ENCODE measurements around the gene CXorf38.
A peak's percentile ranks its signal among the peaks of the same experiment; 100 is the strongest.

The CXorf38 gene

GRCh38 chrX:40647307-40648197 lies at the start of gene CXorf38:
Gene CXorf38 (minus strand): TSS chrX:40647561. CDS start chrX:40647520, 41 bp downstream.
- DNase-seq: peak; percentile 93

GRCh38 chrX:40694802-40695201 lies 47.4 kb upstream of the CXorf38 start:
- no peak for DNase-seq

GRCh38 chrX:40688929-40689328 lies 41.6 kb upstream of the CXorf38 start:
- DNase-seq: no peak

GRCh38 chrX:40687169-40687568 lies 39.8 kb upstream of the CXorf38 start:
- no peak for DNase-seq

GRCh38 chrX:40685362-40685918 lies 38.1 kb upstream of the CXorf38 start:
- no peak for DNase-seq

- no peak for DNase-seq
These were observed 36.7 kb upstream of the CXorf38 start for GRCh38 chrX:40684092-40684491.

GRCh38 chrX:40683245-40683644 lies 35.9 kb upstream of the CXorf38 start:
- no peak for DNase-seq

- no peak for DNase-seq
These were observed 23.8 kb upstream of the CXorf38 start for GRCh38 chrX:40671126-40671525.

- DNase-seq: no peak
These were observed 16.7 kb upstream of the CXorf38 start for GRCh38 chrX:40663880-40664630.

GRCh38 chrX:40663078-40663740 lies 15.8 kb upstream of the CXorf38 start:
- DNase-seq: peak; percentile 23

GRCh38 chrX:40661489-40661888 lies 14.1 kb upstream of the CXorf38 start:
- no peak for DNase-seq

- no peak for DNase-seq
These were observed 13.0 kb upstream of the CXorf38 start for GRCh38 chrX:40660381-40660780.

GRCh38 chrX:40653535-40653934 lies 6.2 kb upstream of the CXorf38 start:
- DNase-seq: no peak

- DNase-seq: no peak
These were observed 5.3 kb upstream of the CXorf38 start for GRCh38 chrX:40652664-40653063.

- peak; percentile 78 for DNase-seq
These were observed 4.4 kb upstream of the CXorf38 start for GRCh38 chrX:40651620-40652223.

GRCh38 chrX:40646489-40647306 lies 663 bp downstream of the CXorf38 start:
- DNase-seq: peak; percentile 21

GRCh38 chrX:40644821-40645358 lies 2.5 kb downstream of the CXorf38 start:
- peak; percentile 59 for DNase-seq

GRCh38 chrX:40644176-40644575 lies 3.2 kb downstream of the CXorf38 start:
- no peak for DNase-seq

GRCh38 chrX:40637687-40638086 lies 9.7 kb downstream of the CXorf38 start:
- no peak for DNase-seq

GRCh38 chrX:40632199-40632598 lies 15.2 kb downstream of the CXorf38 start:
- DNase-seq: no peak

- DNase-seq: no peak
These were observed 18.9 kb downstream of the CXorf38 start for GRCh38 chrX:40628506-40628905.
